GM18868 (cell line): Measurements from ENCODE around the gene MGAT4D.
"Not testable (repeated sequence)": the region's sequence is repeated elsewhere in the genome, so short reads cannot be mapped to it uniquely, and the experiment has no call there.

Source experiments
- ATAC-seq: cut with Tn5 transposase; IDR thresholded peaks from one replicate; pipeline ENCODE4 v1.9.1; 2021; ENCODE audit warnings: mild to moderate bottlenecking, moderate library complexity; ENCODE audit not compliant: unreplicated experiment

Gene MGAT4D

DNA sequence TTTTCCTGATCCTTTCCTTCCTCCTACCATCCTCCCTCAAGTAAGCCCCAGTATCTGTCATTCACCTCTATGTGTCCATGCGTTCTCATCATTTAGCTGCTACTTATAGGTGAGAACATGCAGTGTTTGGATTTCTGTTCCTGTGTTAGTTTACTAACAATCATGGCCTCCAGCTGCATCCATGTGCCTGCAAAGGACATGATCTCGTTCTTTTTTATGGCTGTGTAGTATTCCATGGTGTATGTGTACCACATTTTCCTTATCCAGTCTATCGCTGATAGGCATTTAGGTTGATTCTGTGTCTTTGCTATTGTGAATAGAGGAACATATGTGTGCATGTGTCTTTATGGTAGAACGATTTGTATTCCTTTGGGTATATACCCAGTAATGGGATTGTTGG lies 53.7 kb downstream of the MGAT4D start:
- ATAC-seq = not testable (repeated sequence)

GRCh38 chr4:140439644-140440142 lies 58.4 kb downstream of the MGAT4D start:
- no peak for ATAC-seq

DNA sequence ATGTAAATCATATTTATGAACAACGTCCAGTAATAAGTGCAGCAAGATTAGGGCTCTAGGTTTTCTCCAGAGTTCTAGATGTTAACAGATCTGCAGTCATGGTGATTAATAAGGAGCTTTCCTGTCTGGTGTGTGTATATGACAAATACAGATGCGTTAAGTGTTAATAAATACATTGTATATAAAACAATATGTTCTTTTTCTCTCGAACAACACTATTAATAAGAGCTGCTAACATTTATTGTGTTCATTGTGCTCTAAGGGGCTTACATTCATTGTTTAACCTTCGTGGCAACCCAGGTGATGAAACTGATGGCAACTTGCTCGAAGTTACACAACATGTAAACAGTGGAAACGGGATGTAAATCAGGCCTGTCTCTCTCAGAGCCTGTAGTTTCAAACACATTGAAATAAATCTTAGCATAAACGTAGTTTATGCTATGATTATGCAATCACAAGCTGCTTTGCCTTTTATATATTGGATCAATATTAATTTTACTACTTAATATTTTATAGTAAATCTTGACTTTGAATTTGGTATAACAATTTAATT lies 70.1 kb downstream of the MGAT4D start:
- ATAC-seq = no peak

DNA sequence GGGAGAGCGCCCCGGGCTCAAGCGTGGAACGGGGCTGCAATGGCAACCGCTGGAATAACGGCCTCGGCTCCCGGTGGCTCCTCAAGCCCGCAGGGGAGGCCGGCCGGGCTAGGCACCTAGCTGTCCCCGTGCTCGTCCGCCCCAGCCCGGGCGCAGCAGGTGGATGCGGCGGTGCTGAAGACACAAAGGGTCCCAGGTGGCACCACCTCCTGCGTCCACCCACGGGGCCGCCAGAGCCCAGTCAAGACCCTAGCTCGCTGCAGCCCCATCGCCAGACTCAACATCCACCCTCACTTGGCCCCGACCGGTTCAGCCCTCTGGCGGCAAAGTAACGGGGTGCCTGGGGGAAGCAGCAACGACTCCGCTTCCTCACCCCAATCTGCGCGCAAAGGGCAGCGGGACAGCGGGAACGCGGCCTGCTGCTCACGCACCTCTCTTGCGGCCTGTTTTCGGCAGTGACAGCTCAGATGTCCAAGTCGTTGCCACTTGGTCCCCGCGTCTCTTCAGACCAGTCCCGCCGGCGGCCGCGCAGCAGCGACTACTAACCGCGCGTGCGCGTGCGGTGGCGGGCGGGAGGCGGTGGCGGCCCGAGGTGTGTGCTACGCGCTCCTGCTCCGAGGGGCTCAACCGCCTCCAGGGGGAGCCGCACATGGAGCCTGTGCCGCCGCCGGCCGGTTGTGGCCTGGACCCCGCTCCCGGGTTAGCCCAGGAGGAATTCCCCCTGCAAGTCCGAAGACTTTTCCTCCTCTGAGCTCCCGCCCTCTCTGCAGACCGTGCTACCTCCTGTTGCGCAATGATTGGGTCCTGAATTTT lies 70.8 kb downstream of the MGAT4D start, which contains the start of gene CLGN:
CLGN (minus strand) TSS at position 543 of the 813 bp plus-strand sequence. CDS start 14,570 bp downstream, outside the sequence.
- ATAC-seq = peak; percentile 89

- ATAC-seq = peak; percentile 32
Measured at GRCh38 chr4:140426610-140427105, 71.4 kb downstream of the MGAT4D start.

DNA sequence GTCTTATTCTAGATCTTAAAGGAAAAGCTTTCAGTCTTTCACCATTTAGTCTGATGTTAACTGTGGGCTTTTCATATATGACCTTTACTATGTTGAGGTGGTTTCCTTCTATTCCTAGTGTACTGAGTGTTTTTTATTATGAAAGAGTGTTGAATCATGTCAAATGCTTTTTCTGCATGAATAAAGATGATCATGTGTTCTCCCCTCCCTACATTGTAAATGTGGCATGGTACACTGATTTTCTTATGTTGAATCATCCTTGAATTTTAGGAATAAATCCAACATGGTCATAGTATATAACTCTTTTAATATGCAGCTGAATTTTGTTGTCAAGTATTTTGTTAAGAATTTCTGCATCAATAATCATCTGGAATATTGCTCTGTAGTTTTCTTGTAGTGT lies 75.0 kb downstream of the MGAT4D start:
- no peak for ATAC-seq

DNA sequence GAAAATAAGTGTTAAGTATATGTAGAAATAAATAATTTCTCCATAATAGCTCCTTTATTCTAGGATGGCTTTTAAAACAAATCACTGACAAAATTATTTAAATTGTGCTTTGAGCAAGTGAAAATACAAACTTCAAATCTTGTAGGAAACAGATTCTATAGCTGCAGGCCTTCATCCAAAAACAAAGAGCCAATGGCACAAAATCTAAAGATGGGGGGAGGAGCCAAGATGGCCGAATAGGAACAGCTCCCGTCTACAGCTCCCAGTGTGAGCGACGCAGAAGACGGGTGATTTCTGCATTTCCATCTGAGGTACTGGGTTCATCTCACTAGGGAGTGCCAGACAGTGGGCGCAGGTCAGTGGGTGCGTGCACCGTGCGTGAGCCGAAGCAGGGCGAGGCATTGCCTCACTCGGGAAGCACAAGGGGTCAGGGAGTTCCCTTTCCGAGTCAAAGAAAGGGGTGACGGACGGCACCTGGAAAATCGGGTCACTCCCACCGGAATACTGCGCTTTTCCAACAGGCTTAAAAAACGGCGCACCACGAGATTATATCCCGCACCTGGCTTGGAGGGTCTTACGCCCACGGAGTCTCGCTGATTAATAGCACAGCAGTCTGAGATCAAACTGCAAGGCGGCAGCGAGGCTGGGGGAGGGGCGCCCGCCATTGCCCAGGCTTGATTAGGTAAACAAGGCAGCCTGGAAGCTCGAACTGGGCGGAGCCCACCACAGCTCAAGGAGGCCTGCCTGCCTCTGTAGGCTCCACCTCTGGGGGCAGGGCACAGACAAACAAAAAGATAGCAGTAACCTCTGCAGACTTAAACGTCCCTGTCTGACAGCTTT lies 84.7 kb downstream of the MGAT4D start:
- not testable (repeated sequence) for ATAC-seq

DNA sequence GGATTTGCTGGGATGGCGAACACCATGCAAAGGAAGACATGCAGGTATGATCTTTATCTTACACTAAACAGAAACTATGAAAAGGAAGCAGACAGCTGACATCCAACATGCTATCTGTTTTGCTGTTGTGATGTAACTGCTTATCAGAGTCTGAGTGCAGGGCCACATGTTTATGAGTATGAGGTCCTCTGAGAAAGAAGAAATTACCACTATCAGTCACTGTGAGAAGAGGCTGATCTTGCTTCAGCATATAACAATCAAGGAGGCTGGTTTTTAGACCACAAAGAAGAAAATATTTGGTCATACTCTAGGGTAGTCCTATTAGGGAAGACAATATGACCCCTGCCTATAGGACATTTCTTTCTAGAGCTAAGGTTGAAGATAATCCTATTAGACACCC lies 89.1 kb downstream of the MGAT4D start:
- no peak for ATAC-seq

DNA sequence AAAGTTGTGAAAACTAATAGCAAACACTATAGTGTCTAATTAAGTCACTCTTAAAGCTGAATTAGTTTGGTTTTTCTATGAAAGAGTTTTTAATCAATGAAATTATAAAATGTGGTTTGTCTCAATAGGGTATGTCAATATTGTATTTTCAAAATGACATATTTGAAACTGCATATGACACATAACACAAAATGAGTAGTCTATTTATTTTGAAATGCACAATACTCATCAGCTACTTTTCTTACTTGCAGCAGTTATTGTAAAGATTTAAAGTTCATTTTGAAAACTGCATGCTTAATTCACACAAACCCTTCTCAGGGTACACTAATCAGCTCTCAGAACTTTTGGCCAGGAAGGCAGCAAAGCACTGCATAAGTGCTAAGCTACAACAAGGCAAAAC lies 91.8 kb downstream of the MGAT4D start:
- no peak for ATAC-seq

DNA sequence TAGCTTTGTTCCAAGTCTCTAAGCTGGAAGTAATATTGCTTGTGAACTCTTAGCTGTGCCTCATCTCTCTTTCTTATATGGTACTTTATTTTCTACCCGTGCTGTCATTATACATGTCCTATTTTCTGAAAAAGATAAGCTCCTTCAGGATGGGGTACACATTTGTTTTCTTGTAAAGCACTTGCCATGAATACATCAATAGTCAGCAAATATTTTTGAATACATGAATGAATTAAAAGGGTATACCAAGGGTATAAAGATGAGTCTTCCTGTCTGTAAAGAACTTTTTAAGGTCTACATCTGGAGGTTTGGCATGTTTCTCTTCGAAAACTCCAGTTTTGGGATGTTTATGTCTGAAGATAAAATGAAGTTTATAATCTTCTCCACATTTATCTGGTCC lies 98.0 kb downstream of the MGAT4D start:
- no peak for ATAC-seq

DNA sequence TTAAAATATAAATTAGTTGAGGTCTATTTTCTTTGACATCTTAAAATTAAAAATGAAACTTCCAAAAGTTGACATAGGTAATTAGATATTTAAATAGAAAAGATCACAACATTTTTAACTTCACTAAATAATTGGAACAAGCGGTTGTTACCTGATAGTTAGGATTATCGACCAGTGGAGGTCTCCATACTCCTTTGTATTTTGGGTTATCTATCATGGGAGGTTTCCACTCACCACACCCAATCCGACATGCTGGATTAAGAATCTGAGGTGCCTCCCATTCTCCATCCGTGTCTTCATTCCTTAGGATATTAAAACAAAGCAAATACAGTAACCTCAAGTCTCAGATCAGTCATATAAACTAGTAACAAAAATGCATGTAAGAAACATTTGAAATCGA lies 102.4 kb downstream of the MGAT4D start:
- no peak for ATAC-seq
